Liver (tissue), 3 donors: ENCODE results near the gene UBTF.
A peak's percentile ranks its signal among the peaks of the same experiment; 100 is the strongest.

ENCODE experiments used
- CTCF ChIP-seq: fragments of 150-350 bp; IDR thresholded peaks from 2 replicates; pipeline ENCODE4 v1.5.1; 2017; ENCODE audit warnings: improper control_type of control experiment, low read depth, low read length; ENCODE audit not compliant: missing input control
- GABPA ChIP-seq, 2 donors: IDR thresholded peaks in 1 of 2; conservative IDR thresholded peaks in 1 of 2; 2 replicates each; pipeline ENCODE4 v1.6.1; 2016; ENCODE audit warnings: antibody characterized with exemption in 2 of 2, mild to moderate bottlenecking in 1 of 2, moderate library complexity in 1 of 2
- HNF4A ChIP-seq, 2 donors: conservative IDR thresholded peaks; 2 replicates each; pipeline ENCODE4 v1.6.1; 2016; ENCODE audit warnings: antibody characterized with exemption in 2 of 2, mild to moderate bottlenecking in 2 of 2
- MAX ChIP-seq: IDR thresholded peaks from 2 replicates; pipeline ENCODE4 v1.6.1; 2016; ENCODE audit warnings: antibody characterized with exemption
- RAD21 ChIP-seq, 2 donors: IDR thresholded peaks; 2 replicates each; pipeline ENCODE4 v1.6.1; 2016; ENCODE audit warnings: antibody characterized with exemption in 2 of 2, mild to moderate bottlenecking in 2 of 2
- REST ChIP-seq: IDR thresholded peaks from 2 replicates; pipeline ENCODE4 v1.6.1; 2016; ENCODE audit warnings: antibody characterized with exemption, mild to moderate bottlenecking
- SP1 ChIP-seq: IDR thresholded peaks from 2 replicates; pipeline ENCODE4 v1.6.1; 2018; ENCODE audit warnings: antibody characterized with exemption, mild to moderate bottlenecking
- TAF1 ChIP-seq: conservative IDR thresholded peaks from 2 replicates; pipeline ENCODE4 v1.6.1; 2016; ENCODE audit warnings: antibody characterized with exemption, mild to moderate bottlenecking
- YY1 ChIP-seq: IDR thresholded peaks from 2 replicates; pipeline ENCODE4 v1.6.1; 2016; ENCODE audit warnings: antibody characterized with exemption, mild to moderate bottlenecking
- ZBTB33 ChIP-seq: IDR thresholded peaks from 2 replicates; pipeline ENCODE4 v1.6.1; 2016; ENCODE audit warnings: antibody characterized with exemption
- donor health status: healthy.
- donor health status: healthy.

- no peak for TF ChIP-seq CTCF
- no peak for TF ChIP-seq HNF4A (conservative IDR thresholded peaks at IDR 0.05)
- TF ChIP-seq ZBTB33, result no peak
- no peak for TF ChIP-seq RAD21 (IDR thresholded peaks at IDR 0.05)
- TF ChIP-seq MAX, result no peak
- TF ChIP-seq TAF1, result no peak
- peak in 1 of 2 donors; percentile 27 for TF ChIP-seq GABPA (IDR thresholded peaks at IDR 0.05 in 1 of 2, conservative IDR thresholded peaks at IDR 0.05 in 1 of 2)
- no peak for TF ChIP-seq SP1
- TF ChIP-seq REST, result no peak
- TF ChIP-seq YY1, result no peak
Observed at GRCh38 chr17:44187131-44187899, 32.2 kb downstream of the UBTF start.
